ENCODE data around the gene DMD. TPM values are rescaled to one million over a fixed set of nuclear protein-coding genes. Genes with fewer than 3 reads are reported as not detected.

DMD gene
- total and polyA plus RNA-seq, 2 donors (not counting 1 experiment from before 2014, with no cell fraction given): 5.1 to 7.2 TPM

- no peak for DNase-seq (ENCODE audit: low read depth in 2 of 2)
- no peak overlapping the region for H3K4me2 ChIP-seq (ENCODE audit: extremely low read depth, insufficient read depth, low read length)
- H3K36me3 ChIP-seq (ENCODE audit: control insufficient read depth, insufficient read depth, low read length): no peaks in the 10 kb centered on the region
- H3K27ac ChIP-seq (ENCODE audit: insufficient read depth, low read length): no peak overlapping the region
- H3K27me3 ChIP-seq (ENCODE audit: control insufficient read depth, insufficient read depth, low read length): no peaks in the 10 kb centered on the region
- no peaks in the 10 kb centered on the region for H3K79me2 ChIP-seq (ENCODE audit: control insufficient read depth, insufficient read depth, low read length)
- H2AFZ ChIP-seq (ENCODE audit: low read length): no peak overlapping the region
- no peaks in the 10 kb centered on the region for H3K4me1 ChIP-seq (ENCODE audit: control insufficient read depth, extremely low read depth, insufficient read depth, low read length)
- TF ChIP-seq, protein P1, sequence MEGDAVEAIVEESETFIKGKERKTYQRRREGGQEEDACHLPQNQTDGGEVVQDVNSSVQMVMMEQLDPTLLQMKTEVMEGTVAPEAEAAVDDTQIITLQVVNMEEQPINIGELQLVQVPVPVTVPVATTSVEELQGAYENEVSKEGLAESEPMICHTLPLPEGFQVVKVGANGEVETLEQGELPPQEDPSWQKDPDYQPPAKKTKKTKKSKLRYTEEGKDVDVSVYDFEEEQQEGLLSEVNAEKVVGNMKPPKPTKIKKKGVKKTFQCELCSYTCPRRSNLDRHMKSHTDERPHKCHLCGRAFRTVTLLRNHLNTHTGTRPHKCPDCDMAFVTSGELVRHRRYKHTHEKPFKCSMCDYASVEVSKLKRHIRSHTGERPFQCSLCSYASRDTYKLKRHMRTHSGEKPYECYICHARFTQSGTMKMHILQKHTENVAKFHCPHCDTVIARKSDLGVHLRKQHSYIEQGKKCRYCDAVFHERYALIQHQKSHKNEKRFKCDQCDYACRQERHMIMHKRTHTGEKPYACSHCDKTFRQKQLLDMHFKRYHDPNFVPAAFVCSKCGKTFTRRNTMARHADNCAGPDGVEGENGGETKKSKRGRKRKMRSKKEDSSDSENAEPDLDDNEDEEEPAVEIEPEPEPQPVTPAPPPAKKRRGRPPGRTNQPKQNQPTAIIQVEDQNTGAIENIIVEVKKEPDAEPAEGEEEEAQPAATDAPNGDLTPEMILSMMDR (conservative IDR thresholded peaks at IDR 0.05 in 1 of 2, IDR thresholded peaks at IDR 0.05 in 1 of 2; ENCODE audit: low read depth in 1 of 2, low read length in 2 of 2): no peak
- no peak for TF ChIP-seq EZH2 (IDR thresholded peaks at IDR 0.05; ENCODE audit: low read length, missing control alignments)
- H3K9ac ChIP-seq (ENCODE audit: insufficient read depth, low read length): no peak overlapping the region
- no peak overlapping the region for H3K4me3 ChIP-seq (replicated peaks in 1 of 4; ENCODE audit: control extremely low read depth in 1 of 4, insufficient read depth in 1 of 4, low read depth in 3 of 4, low read length in 4 of 4)
- no peaks in the 10 kb centered on the region for H4K20me1 ChIP-seq (ENCODE audit: control insufficient read depth, extremely low read depth, insufficient read depth, low read length)
- no peaks in the 10 kb centered on the region for H3K9me3 ChIP-seq (ENCODE audit: control insufficient read depth, insufficient read depth, low read depth, low read length)
Observed at GRCh38 chrX:31633349-31633748, 1578.0 kb downstream of the DMD start.

- H3K4me2 ChIP-seq (ENCODE audit: extremely low read depth, insufficient read depth, low read length): no peak overlapping the region
- no peak overlapping the region for H3K9ac ChIP-seq (ENCODE audit: insufficient read depth, low read length)
- no peaks in the 10 kb centered on the region for H3K36me3 ChIP-seq (ENCODE audit: control insufficient read depth, insufficient read depth, low read length)
- TF ChIP-seq EZH2 (IDR thresholded peaks at IDR 0.05; ENCODE audit: low read length, missing control alignments): no peak
- TF ChIP-seq, protein P1 (conservative IDR thresholded peaks at IDR 0.05 in 1 of 2, IDR thresholded peaks at IDR 0.05 in 1 of 2; ENCODE audit: low read depth in 1 of 2, low read length in 2 of 2): no peak
- no peaks in the 10 kb centered on the region for H3K4me1 ChIP-seq (ENCODE audit: control insufficient read depth, extremely low read depth, insufficient read depth, low read length)
- DNase-seq (ENCODE audit: low read depth in 2 of 2): no peak
- no peak overlapping the region for H3K4me3 ChIP-seq (replicated peaks in 1 of 4; ENCODE audit: control extremely low read depth in 1 of 4, insufficient read depth in 1 of 4, low read depth in 3 of 4, low read length in 4 of 4)
- no peaks in the 10 kb centered on the region for H4K20me1 ChIP-seq (ENCODE audit: control insufficient read depth, extremely low read depth, insufficient read depth, low read length)
- H3K9me3 ChIP-seq (ENCODE audit: control insufficient read depth, insufficient read depth, low read depth, low read length): no peaks in the 10 kb centered on the region
- H3K27me3 ChIP-seq (ENCODE audit: control insufficient read depth, insufficient read depth, low read length): no peaks in the 10 kb centered on the region
- no peaks in the 10 kb centered on the region for H3K79me2 ChIP-seq (ENCODE audit: control insufficient read depth, insufficient read depth, low read length)
- no peak overlapping the region for H2AFZ ChIP-seq (ENCODE audit: low read length)
- H3K27ac ChIP-seq (ENCODE audit: insufficient read depth, low read length): no peak overlapping the region
Observed at GRCh38 chrX:31629195-31629594, 1582.2 kb downstream of the DMD start.

DNA sequence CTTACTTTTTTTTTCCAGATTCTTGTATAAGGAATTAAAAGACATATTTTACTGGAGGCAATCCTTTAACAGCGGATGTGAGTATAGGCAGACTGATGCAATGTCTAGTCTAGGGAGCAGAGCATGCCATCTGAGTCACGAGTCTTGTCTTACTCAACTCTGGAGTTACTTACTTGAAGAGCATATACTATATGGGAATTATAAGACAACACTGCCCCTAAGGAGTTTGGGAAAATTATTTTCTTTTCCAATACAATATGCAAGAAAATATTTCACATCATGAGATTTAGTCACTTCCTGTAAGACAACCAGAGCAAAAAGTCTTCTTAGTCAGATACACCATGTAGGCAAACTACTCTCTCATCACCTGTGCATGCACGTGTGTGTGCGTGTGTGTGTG is 1602.2 kb downstream of the DMD start:
- Histone ChIP-seq H3K27ac (ENCODE audit: insufficient read depth, low read length) (no peak overlapping the region), H3K36me3 (ENCODE audit: control insufficient read depth, insufficient read depth, low read length) (no peaks in the 10 kb centered on the region), H3K79me2 (ENCODE audit: control insufficient read depth, insufficient read depth, low read length) (no peaks in the 10 kb centered on the region), H3K4me3 (replicated peaks in 1 of 4; ENCODE audit: control extremely low read depth in 1 of 4, insufficient read depth in 1 of 4, low read depth in 3 of 4, low read length in 4 of 4) (no peak overlapping the region), H2AFZ (ENCODE audit: low read length) (no peak overlapping the region), H3K4me2 (ENCODE audit: extremely low read depth, insufficient read depth, low read length) (no peak overlapping the region), H3K9me3 (ENCODE audit: control insufficient read depth, insufficient read depth, low read depth, low read length) (no peaks in the 10 kb centered on the region), H3K27me3 (ENCODE audit: control insufficient read depth, insufficient read depth, low read length) (no peaks in the 10 kb centered on the region), H4K20me1 (ENCODE audit: control insufficient read depth, extremely low read depth, insufficient read depth, low read length) (no peaks in the 10 kb centered on the region), H3K4me1 (ENCODE audit: control insufficient read depth, extremely low read depth, insufficient read depth, low read length) (no peaks in the 10 kb centered on the region), H3K9ac (ENCODE audit: insufficient read depth, low read length) (no peak overlapping the region)
- no peak for TF ChIP-seq EZH2 (IDR thresholded peaks at IDR 0.05; ENCODE audit: low read length, missing control alignments)
- TF ChIP-seq, protein P1 (conservative IDR thresholded peaks at IDR 0.05 in 1 of 2, IDR thresholded peaks at IDR 0.05 in 1 of 2; ENCODE audit: low read depth in 1 of 2, low read length in 2 of 2): no peak
- DNase-seq (ENCODE audit: low read depth in 2 of 2): peak; percentile 83 to 87
